B cell (primary cell): ENCODE results near the gene TMEM132D. TPM values are rescaled to one million over a fixed set of nuclear protein-coding genes. Genes with fewer than 3 reads are reported as not detected.

Experiments used
- ATAC-seq: fragments of 200-7000 bp; cut with Tn5 transposase; one replicate; pipeline ENCODE4 v1.10.0; 2021; ENCODE audit warnings: low read depth, mild to moderate bottlenecking, moderate number of reproducible peaks, moderate library complexity
- CTCF ChIA-PET: fragments of 350-600 bp; sonication (Branson Sonifier 250); formaldehyde crosslinking; loops from one replicate; lab custom pipeline; 2021; ENCODE audit warnings: antibody characterized with exemption, inconsistent platforms; lab: Charles Lee
- POLR2A ChIA-PET: fragments of 350-600 bp; sonication (Branson Sonifier 250); formaldehyde crosslinking; loops from one replicate; lab custom pipeline; 2021; ENCODE audit warnings: antibody characterized with exemption; lab: Charles Lee
- DNase-seq: peaks from one replicate; pipeline ENCODE4 v3.0.0; 2013
- H2AFZ ChIP-seq: 2 replicates; pipeline ENCODE4 v1.6.1; 2012; ENCODE audit warnings: mild to moderate bottlenecking, low read depth, low read length; ENCODE audit not compliant: insufficient read depth, poor library complexity, severe bottlenecking
- H3K27ac ChIP-seq, 2 donors: 1 replicate in 1 of 2; 2 replicates in 1 of 2; pipeline ENCODE4 v1.5.1; 2012 to 2013; ENCODE audit warnings: low read length in 2 of 2, mild to moderate bottlenecking in 2 of 2, moderate library complexity in 1 of 2
- H3K27me3 ChIP-seq, 4 experiments: fragments of 200-600 bp in 1 of 4; sonication (generic) in 1 of 4; replicated peaks in 1 of 4; 1 replicate in 2 of 4; 2 replicates in 2 of 4; pipeline versions ENCODE4 v1.6.1 to v1.7.0; 2013 to 2016; ENCODE audit warnings: low read length in 3 of 4, mild to moderate bottlenecking in 2 of 4, mixed read lengths in 1 of 4, moderate library complexity in 1 of 4; ENCODE audit not compliant: insufficient read depth in 4 of 4, control insufficient read depth in 3 of 4; ENCODE audit errors: control extremely low read depth in 1 of 4
- H3K36me3 ChIP-seq, 2 experiments: replicated peaks in 1 of 2; 1 replicate in 1 of 2; 2 replicates in 1 of 2; pipeline versions ENCODE4 v1.6.1 to v1.7.1; 2013; ENCODE audit warnings: low read length in 1 of 2; ENCODE audit not compliant: insufficient read depth in 2 of 2, control insufficient read depth in 1 of 2; ENCODE audit errors: control extremely low read depth in 1 of 2, extremely low read depth in 1 of 2
- H3K4me1 ChIP-seq, 2 donors: fragments of 200-600 bp in 1 of 2; sonication (generic) in 1 of 2; 1 replicate in 1 of 2; 2 replicates in 1 of 2; pipeline versions ENCODE4 v1.5.1 to v1.6.1; 2013 to 2017; ENCODE audit warnings: low read length in 2 of 2; ENCODE audit not compliant: control insufficient read depth in 2 of 2, insufficient read depth in 2 of 2
- H3K4me2 ChIP-seq: replicated peaks from 2 replicates; pipeline ENCODE3; 2012; ENCODE audit warnings: mild to moderate bottlenecking, low read depth, low read length; ENCODE audit not compliant: poor library complexity, severe bottlenecking
- H3K4me3 ChIP-seq, 5 experiments: fragments of 200-600 bp in 1 of 5; sonication (generic) in 1 of 5; 1 replicate in 3 of 5; 2 replicates in 2 of 5; pipeline versions ENCODE4 v1.5.1 to v1.7.0; 2011 to 2016; ENCODE audit warnings: low read length in 4 of 5, mild to moderate bottlenecking in 4 of 5, low read depth in 2 of 5, control low read depth in 1 of 5, moderate library complexity in 1 of 5; ENCODE audit not compliant: insufficient read depth in 1 of 5; ENCODE audit errors: control extremely low read depth in 1 of 5, extremely low read depth in 1 of 5
- H3K79me2 ChIP-seq: fragments of 200-600 bp; sonication (generic); one replicate; pipeline ENCODE4 v1.6.0; 2016; ENCODE audit warnings: low read length; ENCODE audit not compliant: control insufficient read depth, insufficient read depth
- H3K9ac ChIP-seq: fragments of 200-600 bp; sonication (generic); 2 replicates; pipeline ENCODE4 v1.6.1; 2017; ENCODE audit warnings: mild to moderate bottlenecking, low read length, moderate library complexity
- H3K9me3 ChIP-seq, 3 donors: one replicate each; pipeline versions ENCODE4 v1.6.1 to v1.7.1; 2013; ENCODE audit warnings: low read length in 2 of 3; ENCODE audit not compliant: control insufficient read depth in 2 of 3, insufficient read depth in 1 of 3; ENCODE audit errors: control extremely low read depth in 1 of 3
- H4K20me1 ChIP-seq: 2 replicates; pipeline ENCODE4 v1.6.0; 2012; ENCODE audit warnings: mild to moderate bottlenecking, low read length; ENCODE audit not compliant: insufficient read depth, control insufficient read depth, poor library complexity, severe bottlenecking
- H3K27ac Mint-ChIP-seq: one replicate; pipeline ENCODE4 v1.8.0; 2021; ENCODE audit warnings: mixed read lengths
- H3K27me3 Mint-ChIP-seq: one replicate; pipeline ENCODE4 v1.8.0; 2021; ENCODE audit warnings: mixed read lengths
- H3K4me1 Mint-ChIP-seq: one replicate; pipeline ENCODE4 v1.8.0; 2021; ENCODE audit warnings: mixed read lengths
- H3K4me3 Mint-ChIP-seq: one replicate; pipeline ENCODE4 v1.8.0; 2021; ENCODE audit warnings: mixed read lengths
- H3K9me3 Mint-ChIP-seq: one replicate; pipeline ENCODE4 v1.8.0; 2022; ENCODE audit warnings: mixed read lengths; ENCODE audit not compliant: insufficient read depth
- EZH2 ChIP-seq: IDR thresholded peaks from 2 replicates; pipeline ENCODE4 v1.6.1; 2012; ENCODE audit warnings: borderline replicate concordance, low read depth, mild to moderate bottlenecking, moderate library complexity, low read length; ENCODE audit not compliant: insufficient read depth, poor library complexity, severe bottlenecking
- WGBS: methylation state at CpG from one replicate; pipeline ENCODE4 v1.1.5; 2013; ENCODE audit warnings: missing lambda C conversion rate; ENCODE audit not compliant: insufficient coverage; 5-methylcytosine and 5-hydroxymethylcytosine counted together
- intact Hi-C: fragments of 100-400 bp; cut with micrococcal nuclease; formaldehyde crosslinking; loops from one replicate; pipeline ENCODE4 v1.10.0; 2022
- polyA plus RNA-seq: library from polyadenylated mRNA; depleted of rRNA; stranded (reverse); fragments of >200 nt; gene quantifications from 2 replicates; pipeline ENCODE4 v1.2.3, GENCODE V29; 2012
- total RNA-seq, 2 donors: library from RNA; stranded (reverse); fragments of 120-200 nt in 1 of 2; gene quantifications; 1 replicate in 1 of 2; 2 replicates in 1 of 2; pipeline versions ENCODE4 v1.2.3 to v1.2.4, GENCODE V29; 2013 to 2022
- TF ChIP-seq, protein P1 (sequence below): fragments of 200-600 bp; IDR thresholded peaks from one replicate; pipeline ENCODE4 v1.8.0; 2022; ENCODE audit warnings: antibody characterized with exemption, mild to moderate bottlenecking

TMEM132D gene
- total and polyA plus RNA-seq, 2 donors (not counting 1 experiment from before 2014, with no cell fraction given), result not detected

DNA sequence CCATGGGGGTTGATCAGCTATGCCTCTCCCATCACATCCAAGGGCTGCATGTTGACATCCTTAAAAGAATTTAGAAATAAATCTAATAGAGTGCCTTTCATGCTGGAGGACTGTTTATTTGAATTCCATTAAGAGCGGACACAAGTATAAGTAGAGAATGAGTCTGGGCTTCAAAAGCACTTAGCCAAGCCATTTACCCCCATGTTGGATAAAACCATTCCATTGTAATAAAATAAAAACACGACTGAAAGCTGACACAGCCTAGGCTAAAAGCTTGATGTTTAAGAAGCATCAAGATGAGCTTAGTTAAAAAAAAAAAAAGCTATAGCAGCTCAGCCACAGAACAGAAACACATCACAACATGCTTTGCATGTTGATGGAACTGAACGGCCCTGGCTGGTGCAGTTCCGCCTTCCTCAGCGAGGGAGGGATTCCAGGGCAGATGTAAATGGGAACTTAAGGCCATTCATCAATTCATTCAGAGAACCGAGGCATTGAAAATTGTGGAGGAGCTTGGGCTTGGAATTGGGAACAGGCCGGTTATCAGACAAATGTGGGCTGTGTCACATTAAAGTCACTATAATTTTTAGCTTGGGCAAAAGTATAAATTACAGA, 41.2 kb downstream of the TMEM132D start:
- Histone ChIP-seq H3K4me3 (no peak overlapping the region), H3K27me3 (no peaks in the 10 kb centered on the region), H3K36me3 (no peaks in the 10 kb centered on the region), H3K27ac (no peak overlapping the region), H3K4me2 (no peak overlapping the region), H3K4me1 (no peaks in the 10 kb centered on the region), H3K9ac (no peak overlapping the region), H3K79me2 (no peaks in the 10 kb centered on the region), H3K9me3 (peaks cover 0 to 3% (median 0%) of the 10 kb centered on the region in 3 donors), H4K20me1 (no peaks in the 10 kb centered on the region), H2AFZ (no peak overlapping the region)
- intact Hi-C loops, result no loop called here
- Mint-ChIP-seq H3K9me3 (peaks cover 8% of the 10 kb centered on the region), H3K4me1 (no peaks in the 10 kb centered on the region), H3K27me3 (no peaks in the 10 kb centered on the region), H3K27ac (no peak overlapping the region), H3K4me3 (no peak overlapping the region)
- DNase-seq (no peak), ATAC-seq (no peak)
- CTCF ChIA-PET, result no interaction called here
- WGBS, result 40% methylated on average over 1 of the region's 7 CpGs
- POLR2A ChIA-PET, result no interaction called here
- no peak for TF ChIP-seq EZH2
- TF ChIP-seq, protein P1, sequence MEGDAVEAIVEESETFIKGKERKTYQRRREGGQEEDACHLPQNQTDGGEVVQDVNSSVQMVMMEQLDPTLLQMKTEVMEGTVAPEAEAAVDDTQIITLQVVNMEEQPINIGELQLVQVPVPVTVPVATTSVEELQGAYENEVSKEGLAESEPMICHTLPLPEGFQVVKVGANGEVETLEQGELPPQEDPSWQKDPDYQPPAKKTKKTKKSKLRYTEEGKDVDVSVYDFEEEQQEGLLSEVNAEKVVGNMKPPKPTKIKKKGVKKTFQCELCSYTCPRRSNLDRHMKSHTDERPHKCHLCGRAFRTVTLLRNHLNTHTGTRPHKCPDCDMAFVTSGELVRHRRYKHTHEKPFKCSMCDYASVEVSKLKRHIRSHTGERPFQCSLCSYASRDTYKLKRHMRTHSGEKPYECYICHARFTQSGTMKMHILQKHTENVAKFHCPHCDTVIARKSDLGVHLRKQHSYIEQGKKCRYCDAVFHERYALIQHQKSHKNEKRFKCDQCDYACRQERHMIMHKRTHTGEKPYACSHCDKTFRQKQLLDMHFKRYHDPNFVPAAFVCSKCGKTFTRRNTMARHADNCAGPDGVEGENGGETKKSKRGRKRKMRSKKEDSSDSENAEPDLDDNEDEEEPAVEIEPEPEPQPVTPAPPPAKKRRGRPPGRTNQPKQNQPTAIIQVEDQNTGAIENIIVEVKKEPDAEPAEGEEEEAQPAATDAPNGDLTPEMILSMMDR, result no peak

DNA sequence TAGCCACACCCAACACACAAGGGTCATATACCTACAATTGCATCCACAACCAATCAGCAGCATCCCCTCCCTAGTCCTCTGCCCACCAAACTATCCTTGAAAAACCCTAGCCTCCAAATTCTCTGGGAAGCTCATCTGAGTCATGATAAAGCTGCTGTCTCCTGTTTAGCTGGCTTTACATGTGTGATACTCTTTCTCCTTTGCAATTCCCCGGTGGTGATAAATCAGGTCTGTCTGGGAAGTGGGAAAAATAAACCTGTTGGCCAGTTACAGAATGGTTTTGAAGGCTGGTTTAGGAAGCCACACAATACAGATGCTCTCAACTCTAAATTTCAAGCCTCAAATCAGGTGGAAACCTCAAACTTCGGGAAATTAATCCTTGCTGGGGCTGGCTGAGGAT, 41.9 kb downstream of the TMEM132D start:
- H3K4me1 Mint-ChIP-seq, result no peaks in the 10 kb centered on the region
- H3K27ac ChIP-seq, result no peak overlapping the region
- DNase-seq (no peak), ATAC-seq (no peak)
- CTCF ChIA-PET, result no interaction called here
- no peak overlapping the region for H2AFZ ChIP-seq
- 100% methylated on average over 1 of the region's 2 CpGs for whole genome bisulfite sequencing
- no peak overlapping the region for H3K27ac Mint-ChIP-seq
- no peaks in the 10 kb centered on the region for H3K79me2 ChIP-seq
- peaks cover 0 to 3% (median 0%) of the 10 kb centered on the region in 3 donors for H3K9me3 ChIP-seq
- no peaks in the 10 kb centered on the region for H4K20me1 ChIP-seq
- intact Hi-C loops, result no loop called here
- H3K4me1 ChIP-seq, result no peaks in the 10 kb centered on the region
- H3K9me3 Mint-ChIP-seq, result peaks cover 8% of the 10 kb centered on the region
- H3K4me3 Mint-ChIP-seq, result no peak overlapping the region
- no peak overlapping the region for H3K4me2 ChIP-seq
- POLR2A ChIA-PET, result no interaction called here
- no peaks in the 10 kb centered on the region for H3K36me3 ChIP-seq
- H3K4me3 ChIP-seq, result no peak overlapping the region
- no peak for TF ChIP-seq EZH2
- TF ChIP-seq, protein P1, result no peak
- H3K9ac ChIP-seq, result no peak overlapping the region
- no peaks in the 10 kb centered on the region for H3K27me3 ChIP-seq
- no peaks in the 10 kb centered on the region for H3K27me3 Mint-ChIP-seq
